B cell (primary cell): ENCODE measurements around the gene EFCAB12. TPM values are rescaled to one million over a fixed set of nuclear protein-coding genes. Genes with fewer than 3 reads are reported as not detected.
"Not testable (repeated sequence)": the region's sequence is repeated elsewhere in the genome, so short reads cannot be mapped to it uniquely, and the experiment has no call there.

ENCODE experiments used
- ATAC-seq: fragments of 200-7000 bp; cut with Tn5 transposase; one replicate; pipeline ENCODE4 v1.10.0; 2021; ENCODE audit warnings: low read depth, mild to moderate bottlenecking, moderate number of reproducible peaks, moderate library complexity
- CTCF ChIA-PET: fragments of 350-600 bp; sonication (Branson Sonifier 250); formaldehyde crosslinking; loops from one replicate; lab custom pipeline; 2021; ENCODE audit warnings: antibody characterized with exemption, inconsistent platforms; lab: Charles Lee
- POLR2A ChIA-PET: fragments of 350-600 bp; sonication (Branson Sonifier 250); formaldehyde crosslinking; loops from one replicate; lab custom pipeline; 2021; ENCODE audit warnings: antibody characterized with exemption; lab: Charles Lee
- DNase-seq: peaks from one replicate; pipeline ENCODE4 v3.0.0; 2013
- H2AFZ ChIP-seq: 2 replicates; pipeline ENCODE4 v1.6.1; 2012; ENCODE audit warnings: mild to moderate bottlenecking, low read depth, low read length; ENCODE audit not compliant: insufficient read depth, poor library complexity, severe bottlenecking
- H3K27ac ChIP-seq, 2 donors: 1 replicate in 1 of 2; 2 replicates in 1 of 2; pipeline ENCODE4 v1.5.1; 2012 to 2013; ENCODE audit warnings: low read length in 2 of 2, mild to moderate bottlenecking in 2 of 2, moderate library complexity in 1 of 2
- H3K27me3 ChIP-seq, 4 experiments: fragments of 200-600 bp in 1 of 4; sonication (generic) in 1 of 4; replicated peaks in 1 of 4; 1 replicate in 2 of 4; 2 replicates in 2 of 4; pipeline versions ENCODE4 v1.6.1 to v1.7.0; 2013 to 2016; ENCODE audit warnings: low read length in 3 of 4, mild to moderate bottlenecking in 2 of 4, mixed read lengths in 1 of 4, moderate library complexity in 1 of 4; ENCODE audit not compliant: insufficient read depth in 4 of 4, control insufficient read depth in 3 of 4; ENCODE audit errors: control extremely low read depth in 1 of 4
- H3K36me3 ChIP-seq, 2 experiments: replicated peaks in 1 of 2; 1 replicate in 1 of 2; 2 replicates in 1 of 2; pipeline versions ENCODE4 v1.6.1 to v1.7.1; 2013; ENCODE audit warnings: low read length in 1 of 2; ENCODE audit not compliant: insufficient read depth in 2 of 2, control insufficient read depth in 1 of 2; ENCODE audit errors: control extremely low read depth in 1 of 2, extremely low read depth in 1 of 2
- H3K4me1 ChIP-seq, 2 donors: fragments of 200-600 bp in 1 of 2; sonication (generic) in 1 of 2; 1 replicate in 1 of 2; 2 replicates in 1 of 2; pipeline versions ENCODE4 v1.5.1 to v1.6.1; 2013 to 2017; ENCODE audit warnings: low read length in 2 of 2; ENCODE audit not compliant: control insufficient read depth in 2 of 2, insufficient read depth in 2 of 2
- H3K4me2 ChIP-seq: replicated peaks from 2 replicates; pipeline ENCODE3; 2012; ENCODE audit warnings: mild to moderate bottlenecking, low read depth, low read length; ENCODE audit not compliant: poor library complexity, severe bottlenecking
- H3K4me3 ChIP-seq, 5 experiments: fragments of 200-600 bp in 1 of 5; sonication (generic) in 1 of 5; 1 replicate in 3 of 5; 2 replicates in 2 of 5; pipeline versions ENCODE4 v1.5.1 to v1.7.0; 2011 to 2016; ENCODE audit warnings: low read length in 4 of 5, mild to moderate bottlenecking in 4 of 5, low read depth in 2 of 5, control low read depth in 1 of 5, moderate library complexity in 1 of 5; ENCODE audit not compliant: insufficient read depth in 1 of 5; ENCODE audit errors: control extremely low read depth in 1 of 5, extremely low read depth in 1 of 5
- H3K79me2 ChIP-seq: fragments of 200-600 bp; sonication (generic); one replicate; pipeline ENCODE4 v1.6.0; 2016; ENCODE audit warnings: low read length; ENCODE audit not compliant: control insufficient read depth, insufficient read depth
- H3K9ac ChIP-seq: fragments of 200-600 bp; sonication (generic); 2 replicates; pipeline ENCODE4 v1.6.1; 2017; ENCODE audit warnings: mild to moderate bottlenecking, low read length, moderate library complexity
- H3K9me3 ChIP-seq, 3 donors: one replicate each; pipeline versions ENCODE4 v1.6.1 to v1.7.1; 2013; ENCODE audit warnings: low read length in 2 of 3; ENCODE audit not compliant: control insufficient read depth in 2 of 3, insufficient read depth in 1 of 3; ENCODE audit errors: control extremely low read depth in 1 of 3
- H4K20me1 ChIP-seq: 2 replicates; pipeline ENCODE4 v1.6.0; 2012; ENCODE audit warnings: mild to moderate bottlenecking, low read length; ENCODE audit not compliant: insufficient read depth, control insufficient read depth, poor library complexity, severe bottlenecking
- H3K27ac Mint-ChIP-seq: one replicate; pipeline ENCODE4 v1.8.0; 2021; ENCODE audit warnings: mixed read lengths
- H3K27me3 Mint-ChIP-seq: one replicate; pipeline ENCODE4 v1.8.0; 2021; ENCODE audit warnings: mixed read lengths
- H3K4me1 Mint-ChIP-seq: one replicate; pipeline ENCODE4 v1.8.0; 2021; ENCODE audit warnings: mixed read lengths
- H3K4me3 Mint-ChIP-seq: one replicate; pipeline ENCODE4 v1.8.0; 2021; ENCODE audit warnings: mixed read lengths
- H3K9me3 Mint-ChIP-seq: one replicate; pipeline ENCODE4 v1.8.0; 2022; ENCODE audit warnings: mixed read lengths; ENCODE audit not compliant: insufficient read depth
- CTCF ChIP-seq: fragments of 200-600 bp; IDR thresholded peaks from one replicate; pipeline ENCODE4 v1.8.0; 2022; ENCODE audit warnings: antibody characterized with exemption, mild to moderate bottlenecking
- EZH2 ChIP-seq: IDR thresholded peaks from 2 replicates; pipeline ENCODE4 v1.6.1; 2012; ENCODE audit warnings: borderline replicate concordance, low read depth, mild to moderate bottlenecking, moderate library complexity, low read length; ENCODE audit not compliant: insufficient read depth, poor library complexity, severe bottlenecking
- WGBS: methylation state at CpG from one replicate; pipeline ENCODE4 v1.1.5; 2013; ENCODE audit warnings: missing lambda C conversion rate; ENCODE audit not compliant: insufficient coverage; 5-methylcytosine and 5-hydroxymethylcytosine counted together
- intact Hi-C: fragments of 100-400 bp; cut with micrococcal nuclease; formaldehyde crosslinking; loops from one replicate; pipeline ENCODE4 v1.10.0; 2022
- polyA plus RNA-seq: library from polyadenylated mRNA; depleted of rRNA; stranded (reverse); fragments of >200 nt; gene quantifications from 2 replicates; pipeline ENCODE4 v1.2.3, GENCODE V29; 2012
- total RNA-seq, 2 donors: library from RNA; stranded (reverse); fragments of 120-200 nt in 1 of 2; gene quantifications; 1 replicate in 1 of 2; 2 replicates in 1 of 2; pipeline versions ENCODE4 v1.2.3 to v1.2.4, GENCODE V29; 2013 to 2022

The EFCAB12 gene
- total and polyA plus RNA-seq, 2 donors (not counting 1 experiment from before 2014, with no cell fraction given): 3.5 to 6.5 TPM

DNA sequence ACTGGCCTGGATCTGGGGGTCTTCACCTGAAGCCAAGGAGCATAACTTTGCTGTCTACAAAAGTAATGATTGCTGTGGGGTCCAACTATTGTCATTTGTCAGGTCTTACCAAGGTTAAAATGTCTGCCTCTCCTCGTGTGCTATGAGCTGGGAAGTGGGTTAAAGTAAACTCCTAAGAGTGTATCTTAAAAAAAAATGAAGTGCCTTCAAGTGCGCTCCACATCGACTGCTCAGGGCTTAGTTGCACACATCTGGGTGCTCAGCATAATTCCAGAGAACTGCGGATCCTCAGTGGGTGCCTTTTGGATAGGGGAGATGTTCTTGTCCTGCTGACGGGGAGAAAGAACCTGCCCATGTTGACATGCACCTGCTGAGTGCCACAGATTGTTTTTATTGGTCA, 40.9 kb downstream of the EFCAB12 start:
- Mint-ChIP-seq H3K4me1 (no peaks in the 10 kb centered on the region), H3K27ac (no peak overlapping the region), H3K9me3 (no peaks in the 10 kb centered on the region), H3K4me3 (no peak overlapping the region), H3K27me3 (no peaks in the 10 kb centered on the region)
- Histone ChIP-seq H3K27ac (no peak overlapping the region), H3K36me3 (peaks cover 0 to 36% of the 10 kb centered on the region in 2 experiments), H3K79me2 (no peaks in the 10 kb centered on the region), H3K9me3 (no peaks in the 10 kb centered on the region), H3K9ac (no peak overlapping the region), H3K4me3 (no peak overlapping the region), H4K20me1 (no peaks in the 10 kb centered on the region), H3K27me3 (no peaks in the 10 kb centered on the region), H2AFZ (no peak overlapping the region), H3K4me2 (no peak overlapping the region), H3K4me1 (no peaks in the 10 kb centered on the region)
- CTCF ChIA-PET: interaction anchor here (0.6 to 2.3 kb wide), 4 partner anchors 10 to 604 kb away, joined by 3 to 6 read pairs (median 4); no protein-coding TSS in a partner anchor
- 98% methylated on average over 4 of the region's 5 CpGs for WGBS
- TF ChIP-seq CTCF (no peak), EZH2 (no peak)
- no peak for DNase-seq
- POLR2A ChIA-PET: no interaction called here
- ATAC-seq: no peak
- intact Hi-C loops: no loop called here

GRCh38 chr3:129386984-129387383, 41.5 kb downstream of the EFCAB12 start:
- Histone ChIP-seq H3K9ac (no peak overlapping the region), H3K9me3 (no peaks in the 10 kb centered on the region), H2AFZ (no peak overlapping the region), H3K79me2 (no peaks in the 10 kb centered on the region), H3K4me3 (no peak overlapping the region), H3K27ac (no peak overlapping the region), H4K20me1 (no peaks in the 10 kb centered on the region), H3K4me2 (no peak overlapping the region), H3K4me1 (no peaks in the 10 kb centered on the region), H3K36me3 (peaks cover 0 to 33% of the 10 kb centered on the region in 2 experiments), H3K27me3 (no peaks in the 10 kb centered on the region)
- ChIA-PET CTCF (interaction anchor here (1.2 to 2.3 kb wide), 3 partner anchors 9 to 416 kb away, joined by 4 to 6 read pairs (median 4); no protein-coding TSS in a partner anchor), POLR2A (no interaction called here)
- no peaks in the 10 kb centered on the region for H3K27me3 Mint-ChIP-seq
- H3K27ac Mint-ChIP-seq: no peak overlapping the region
- intact Hi-C loops: no loop called here
- H3K4me1 Mint-ChIP-seq: no peaks in the 10 kb centered on the region
- ATAC-seq (no peak), DNase-seq (no peak)
- TF ChIP-seq CTCF: no peak
- TF ChIP-seq EZH2: no peak
- H3K4me3 Mint-ChIP-seq: no peak overlapping the region
- WGBS: 98% methylated on average over 9 of the region's 10 CpGs
- no peaks in the 10 kb centered on the region for H3K9me3 Mint-ChIP-seq

DNA sequence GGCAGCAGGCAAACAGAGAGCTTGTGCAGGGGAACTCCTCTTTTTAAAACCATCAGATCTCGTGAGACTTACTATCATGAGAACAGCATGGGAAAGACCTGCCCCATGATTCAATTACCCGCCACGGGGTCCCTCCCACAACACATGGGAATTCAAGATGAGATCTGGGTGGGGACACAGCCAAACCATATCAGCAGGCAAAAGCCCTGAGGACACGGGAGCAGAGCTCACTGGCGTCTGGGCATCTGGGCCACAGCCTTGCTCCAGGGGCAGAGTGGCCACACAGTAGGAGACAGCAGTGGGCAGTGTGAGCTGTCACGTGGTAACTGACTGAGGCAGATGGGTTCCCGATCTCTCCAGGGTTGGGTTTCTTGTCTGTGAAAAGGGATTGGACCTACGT, 42.9 kb downstream of the EFCAB12 start:
- DNase-seq, intact Hi-C loops, H2AFZ ChIP-seq, H3K4me3 Mint-ChIP-seq, H3K4me1 Mint-ChIP-seq, H3K27me3 Mint-ChIP-seq, H3K4me3 ChIP-seq, H3K27ac Mint-ChIP-seq, H3K4me1 ChIP-seq, H3K9me3 ChIP-seq, H3K79me2 ChIP-seq, ATAC-seq, H3K9me3 Mint-ChIP-seq, H3K27ac ChIP-seq, H3K9ac ChIP-seq, H4K20me1 ChIP-seq, H3K27me3 ChIP-seq, H3K4me2 ChIP-seq: not testable (repeated sequence)
- POLR2A ChIA-PET: interaction anchor here (0.7 kb wide), 1 partner anchor 126 kb away, joined by 3 read pairs; no protein-coding TSS in a partner anchor
- peaks cover 0 to 20% of the 10 kb centered on the region in 2 experiments for H3K36me3 ChIP-seq
- CTCF ChIA-PET: interaction anchor here (1.2 to 3.5 kb wide), 3 partner anchors 8 to 440 kb away, joined by 4 to 12 read pairs (median 6); no protein-coding TSS in a partner anchor
- WGBS: 94% methylated on average over 6 of the region's 8 CpGs
